GM21825 (cell line): ENCODE measurements around the gene KDM4C.

Experiments used
- ATAC-seq: cut with Tn5 transposase; IDR thresholded peaks from one replicate; pipeline ENCODE4 v1.9.1; 2021; ENCODE audit warnings: mild to moderate bottlenecking, moderate library complexity; ENCODE audit not compliant: unreplicated experiment

The KDM4C gene

GRCh38 chr9:7186175-7186574 is 428.4 kb downstream of the KDM4C start:
- no peak for ATAC-seq

GRCh38 chr9:7192266-7192665 is 434.5 kb downstream of the KDM4C start:
- no peak for ATAC-seq

- ATAC-seq = no peak
These were observed 437.8 kb downstream of the KDM4C start for GRCh38 chr9:7195526-7195925.

DNA sequence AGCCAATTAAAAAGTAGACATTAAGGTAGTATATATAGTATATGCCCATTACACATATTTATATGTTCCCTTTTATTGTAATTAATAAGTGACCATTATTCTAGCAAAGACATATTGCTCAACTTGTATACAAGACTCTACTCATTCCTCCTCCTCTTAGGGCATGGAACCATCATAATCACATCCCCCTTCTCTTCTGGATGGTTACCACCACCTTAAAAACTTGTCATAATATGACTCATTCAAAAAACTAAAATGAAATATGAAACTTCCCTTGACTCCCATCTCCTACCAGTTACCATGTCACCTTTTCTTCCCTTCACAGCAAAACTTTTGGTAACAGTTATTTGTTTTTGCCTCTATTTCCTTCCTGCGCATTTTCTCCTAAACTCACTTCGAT is 438.7 kb downstream of the KDM4C start:
- ATAC-seq = no peak

DNA sequence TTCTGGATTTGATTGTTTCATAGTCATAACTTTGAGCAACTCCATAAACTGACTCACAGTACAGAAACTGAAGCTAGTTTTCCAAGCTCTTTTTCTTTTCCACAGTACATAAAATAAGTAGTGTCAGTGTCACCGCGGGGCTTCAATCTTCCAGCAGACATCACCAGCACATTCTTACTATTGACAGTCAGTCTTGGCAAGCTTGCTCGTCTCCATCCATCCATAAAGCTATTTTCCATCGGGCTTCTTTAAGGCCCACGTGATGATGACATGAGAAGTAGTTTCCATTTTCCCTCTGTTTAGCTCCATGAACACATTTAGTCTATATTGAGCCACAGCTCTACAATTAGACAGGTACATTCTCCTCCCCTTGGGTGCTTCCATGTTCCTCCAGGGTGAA is 443.4 kb downstream of the KDM4C start:
- no peak for ATAC-seq

DNA sequence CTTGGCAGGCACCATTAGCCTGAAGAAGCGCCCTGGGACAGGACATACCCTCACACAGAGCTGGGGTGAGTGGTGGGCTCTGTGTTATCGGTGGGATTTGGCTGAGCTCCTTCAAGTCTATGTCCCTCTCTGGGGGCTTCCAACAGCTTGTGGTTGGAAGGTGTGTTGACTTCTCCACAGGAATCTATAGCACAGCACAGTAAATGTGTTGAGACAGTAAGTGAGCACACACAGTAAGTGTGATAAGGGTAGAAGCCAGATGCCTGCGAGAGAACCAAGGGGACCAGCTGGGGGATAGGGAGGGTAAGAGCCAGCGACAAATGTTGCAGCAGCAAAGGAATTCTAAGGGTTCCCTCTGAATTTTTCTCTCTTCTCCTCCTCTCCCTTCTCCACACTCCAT is 448.0 kb downstream of the KDM4C start:
- no peak for ATAC-seq

DNA sequence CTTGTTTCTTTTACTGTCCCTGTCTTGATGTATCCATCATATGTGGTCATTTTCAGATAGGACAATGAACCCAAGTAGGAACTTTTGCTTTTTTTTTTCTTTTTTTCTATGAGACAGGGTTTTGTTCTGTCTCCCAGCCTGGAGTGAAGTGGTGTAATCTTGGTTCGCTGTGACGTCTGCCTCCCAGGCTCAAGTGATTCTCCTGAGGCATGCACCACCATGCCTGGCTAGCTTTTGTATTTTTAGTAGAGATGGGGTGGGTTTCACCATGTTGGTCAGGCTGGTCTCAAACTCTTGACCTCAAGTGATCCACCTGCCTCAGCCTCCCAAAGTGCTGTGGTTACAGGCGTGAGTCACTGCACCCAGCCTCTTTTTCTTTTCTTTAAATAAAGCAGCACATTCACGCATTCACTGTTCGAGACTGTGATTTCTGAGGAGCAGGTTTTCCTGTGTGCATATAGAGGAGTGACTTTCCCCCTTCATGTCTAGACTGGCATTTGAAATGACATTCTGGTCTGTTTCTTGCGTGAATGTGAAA is 448.5 kb downstream of the KDM4C start:
- no peak for ATAC-seq

DNA sequence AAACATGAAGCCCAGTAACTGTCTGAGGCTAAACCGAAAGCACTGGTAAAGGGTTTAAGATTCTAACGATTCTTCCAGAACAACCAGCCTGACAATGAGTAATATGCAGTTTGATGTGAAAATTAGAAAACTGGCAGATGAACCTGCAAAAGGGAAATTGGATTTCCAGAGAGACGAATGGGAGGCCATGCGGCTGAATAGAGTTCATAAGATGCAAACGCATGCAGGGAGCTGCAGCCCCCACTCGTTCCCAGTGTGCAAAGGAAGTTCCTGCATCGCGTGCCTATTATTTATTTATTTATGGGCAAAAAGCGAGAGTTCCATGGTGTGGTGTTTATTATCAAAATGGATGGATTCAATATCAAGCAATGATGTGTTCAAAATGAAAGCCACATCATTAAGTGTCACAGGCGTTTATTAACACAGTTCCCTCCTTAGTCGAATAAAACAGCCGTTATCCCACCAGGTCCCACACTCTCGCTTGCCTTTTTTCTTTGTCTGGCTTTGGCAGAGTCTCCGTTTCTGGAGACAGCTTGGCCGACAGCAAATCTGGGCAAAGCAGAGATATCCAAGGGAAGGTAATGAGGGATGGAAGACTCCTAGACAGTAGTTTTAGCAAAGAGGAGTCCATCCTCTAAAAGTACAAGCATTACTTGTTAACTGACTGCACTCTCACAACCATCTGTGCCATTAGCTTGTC is 451.4 kb downstream of the KDM4C start:
- ATAC-seq = no peak

DNA sequence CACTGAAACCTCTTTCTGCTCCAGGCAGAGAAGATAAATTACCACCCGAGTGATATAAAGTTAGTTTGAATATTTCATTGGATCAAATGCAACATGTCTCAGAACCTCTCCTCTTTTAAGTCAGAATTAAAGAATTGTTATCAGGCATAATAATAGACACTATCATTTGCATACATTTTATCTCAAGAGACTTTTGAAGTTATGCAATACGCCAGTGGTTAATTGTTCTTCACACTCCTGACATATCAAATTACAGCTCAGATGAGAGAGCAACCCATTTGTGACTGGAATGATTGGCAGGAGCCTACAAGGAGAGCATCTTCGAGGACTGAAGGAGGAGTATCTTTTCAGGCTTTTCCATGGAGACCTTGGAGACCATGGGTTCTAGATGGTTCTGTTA is 452.2 kb downstream of the KDM4C start:
- no peak for ATAC-seq

DNA sequence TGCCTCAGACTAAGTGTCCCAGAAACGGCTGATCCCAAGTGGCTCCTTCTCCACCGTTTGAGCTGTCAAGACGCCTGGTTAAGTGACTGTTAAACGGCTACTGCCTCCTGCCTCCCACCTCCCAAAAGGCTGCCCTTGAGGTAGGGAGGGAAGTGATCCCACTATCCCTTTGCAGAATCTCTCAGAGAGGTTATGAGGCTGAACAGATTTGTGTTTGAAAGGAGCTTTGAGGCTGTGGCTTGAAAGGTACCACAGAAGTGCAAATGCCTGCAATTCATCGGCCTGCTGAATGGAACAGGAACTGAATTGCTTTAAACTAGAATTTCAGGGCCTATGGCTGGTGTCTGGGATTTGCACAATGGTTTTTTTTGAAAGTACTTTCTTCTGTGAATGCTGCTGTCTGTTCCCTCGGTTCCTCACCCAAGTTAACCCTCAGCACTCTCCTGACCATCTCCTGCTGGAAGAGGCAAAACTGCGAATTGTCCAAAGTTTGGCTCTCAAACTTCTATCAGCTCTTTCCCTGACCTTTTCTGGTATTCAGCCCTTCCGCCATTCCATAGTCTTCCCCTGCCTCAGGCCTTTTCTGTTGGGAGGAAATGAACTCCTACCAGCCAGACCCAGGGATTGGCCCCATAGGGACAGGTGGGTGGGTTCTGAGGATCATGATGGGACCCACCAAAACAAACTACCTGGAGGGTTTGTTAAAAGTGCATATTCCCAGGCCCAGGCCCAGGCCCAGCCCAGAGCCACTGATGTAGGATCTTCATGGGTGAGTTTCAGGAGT is 453.3 kb downstream of the KDM4C start:
- no peak for ATAC-seq

DNA sequence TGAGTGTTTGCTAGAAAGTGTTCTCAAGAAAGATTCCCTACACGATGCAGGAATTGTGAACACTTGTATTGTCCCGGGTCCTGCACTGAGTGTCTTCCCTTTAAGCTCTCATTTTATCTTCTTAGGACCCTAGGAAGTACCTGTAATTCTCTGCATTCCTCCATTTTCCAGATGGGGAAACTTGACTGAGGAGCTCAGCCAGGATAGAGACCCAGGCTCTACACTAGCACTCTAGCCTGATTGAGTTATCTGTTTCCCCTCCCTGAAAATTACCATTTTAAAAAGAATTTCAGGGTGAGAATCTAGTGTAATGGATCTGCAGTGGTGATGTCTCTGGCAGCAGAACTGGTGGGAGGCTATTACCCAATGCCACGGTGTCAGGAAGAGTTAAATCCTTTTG is 453.9 kb downstream of the KDM4C start:
- ATAC-seq = no peak

DNA sequence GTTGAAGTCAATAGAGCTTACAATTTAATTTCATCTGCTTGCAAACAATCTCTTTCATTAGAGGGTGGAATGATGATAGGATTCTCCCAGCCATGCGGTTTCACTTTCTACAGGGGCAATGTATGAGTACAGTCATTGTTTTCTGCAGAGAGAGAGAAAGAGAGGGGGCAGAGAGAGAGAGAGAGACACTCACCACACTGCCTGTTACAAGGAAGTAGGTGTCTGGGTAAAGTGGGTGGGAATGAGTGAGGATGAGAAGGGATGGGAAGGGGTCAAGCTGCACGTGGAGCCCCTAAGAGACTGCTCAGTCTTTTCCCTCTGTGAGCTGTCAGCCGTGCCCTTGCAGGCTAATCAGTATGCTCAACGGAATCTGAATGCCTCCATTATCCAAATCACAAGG is 454.3 kb downstream of the KDM4C start:
- ATAC-seq = no peak

GRCh38 chr9:7216004-7216841 is 458.4 kb downstream of the KDM4C start:
- no peak for ATAC-seq

DNA sequence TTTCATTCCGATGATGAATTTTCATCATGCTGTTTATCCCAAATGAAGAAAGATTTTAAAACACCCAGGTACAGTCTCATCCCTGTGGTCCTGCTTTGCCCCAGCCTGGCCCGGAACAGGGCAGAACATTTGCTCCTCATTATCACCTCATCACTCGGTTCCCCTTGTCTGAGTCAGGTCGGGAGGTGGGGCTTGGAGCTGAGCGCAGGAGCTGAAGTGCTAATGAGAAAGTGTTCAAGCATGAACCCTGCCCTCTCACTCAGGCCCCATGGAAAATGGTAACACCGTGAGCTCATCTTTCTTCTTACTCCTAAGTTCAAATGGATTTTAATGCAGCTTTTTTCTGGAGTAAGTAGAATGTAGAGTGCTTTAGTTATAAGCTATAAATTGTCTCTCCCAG is 466.2 kb downstream of the KDM4C start:
- no peak for ATAC-seq
